A549 (cell line): Measurements from ENCODE around the gene TMEM101. TPM values are rescaled to one million over a fixed set of nuclear protein-coding genes. Genes with fewer than 3 reads are reported as not detected.
"Not testable (repeated sequence)": the region's sequence is repeated elsewhere in the genome, so short reads cannot be mapped to it uniquely, and the experiment has no call there.

ENCODE experiments used
- ATAC-seq, 2 experiments: fragments of 200-7000 bp in 1 of 2; fragments of >200 bp in 1 of 2; cut with Nextera tagmentation in 1 of 2; cut with Tn5 transposase in 1 of 2; 3 replicates each; pipeline versions ENCODE4 v1.8.0 to v1.9.1; 2018 to 2020; ENCODE audit warnings: mild to moderate bottlenecking in 1 of 2, moderate library complexity in 1 of 2
- CTCF ChIA-PET: fragments of 300-600 bp; sonication (Branson Sonifier 250); formaldehyde crosslinking; extraction: SDS; loops from one replicate; lab custom pipeline; 2021; ENCODE audit warnings: antibody characterized with exemption, inconsistent platforms; lab: Yijun Ruan, JAX
- POLR2A ChIA-PET: fragments of 350-600 bp; formaldehyde crosslinking; extraction: SDS; loops from one replicate; lab custom pipeline; 2021; ENCODE audit warnings: antibody characterized with exemption, inconsistent platforms; lab: Yijun Ruan, JAX
- DNase-seq, 2 experiments: peaks; one replicate each; pipeline versions ENCODE4 v3.0.0 to v3.0.0-alpha.2; 2011 to 2016; ENCODE audit warnings: low read depth in 1 of 2, low spot score in 1 of 2
- FAIRE-seq: peaks from 2 replicates; lab custom pipeline; 2011; peaks lifted over from hg19 to GRCh38; lab: Jason Lieb, UNC
- H3K27ac ChIP-seq, 2 experiments: fragments of >200 bp; sonication (Bioruptor Twin); formaldehyde crosslinking; 3 replicates each; pipeline ENCODE4 v1.5.1; 2016 to 2017
- H3K4me1 ChIP-seq: fragments of >200 bp; sonication (Bioruptor Twin); formaldehyde crosslinking; 3 replicates; pipeline ENCODE4 v1.6.1; 2016
- H3K4me2 ChIP-seq: fragments of >200 bp; sonication (Bioruptor Twin); formaldehyde crosslinking; 3 replicates; pipeline ENCODE4 v1.6.1; 2016
- H3K4me3 ChIP-seq: fragments of >200 bp; sonication (Bioruptor Twin); formaldehyde crosslinking; 3 replicates; pipeline ENCODE4 v1.5.1; 2016
- H3K9me3 ChIP-seq: fragments of >200 bp; sonication (Bioruptor Twin); formaldehyde crosslinking; 3 replicates; pipeline ENCODE4 v1.6.1; 2016
- BHLHE40 ChIP-seq: IDR thresholded peaks from 2 replicates; pipeline ENCODE4 v1.6.1; 2012; ENCODE audit warnings: low read depth, low read length, inconsistent platforms
- CBX2 ChIP-seq: fragments of 200-600 bp; sonication (generic); IDR thresholded peaks from 2 replicates; pipeline ENCODE4 v1.6.1; 2016; ENCODE audit warnings: low read depth, mild to moderate bottlenecking, borderline replicate concordance
- CHD2 ChIP-seq: fragments of 150-350 bp; IDR thresholded peaks from 2 replicates; pipeline ENCODE4 v1.6.1; 2014; ENCODE audit warnings: low read length; ENCODE audit not compliant: partially characterized antibody
- ESRRA ChIP-seq: fragments of 150-350 bp; IDR thresholded peaks from 2 replicates; pipeline ENCODE4 v1.6.1; 2014; ENCODE audit warnings: mild to moderate bottlenecking, low read length, borderline replicate concordance
- FOSL2 ChIP-seq, 2 experiments: fragments of 450-650 bp in 1 of 2; fragments of >200 bp in 1 of 2; sonication (Bioruptor Twin) in 1 of 2; formaldehyde crosslinking; IDR thresholded peaks; 2 replicates each; pipeline versions ENCODE4 v1.5.0 to v1.6.1; 2016 to 2020; ENCODE audit warnings: mild to moderate bottlenecking in 1 of 2, moderate library complexity in 1 of 2
- HOXB13 ChIP-seq: fragments of 250-450 bp; sonication (Bioruptor Pico); IDR thresholded peaks from 2 replicates; pipeline ENCODE4 v1.5.0; 2020; ENCODE audit warnings: low read depth, mild to moderate bottlenecking, moderate library complexity
- MYC ChIP-seq: IDR thresholded peaks from 2 replicates; pipeline ENCODE4 v1.6.1; 2012; ENCODE audit warnings: mild to moderate bottlenecking, inconsistent platforms, low read length, improper control_type of control experiment, borderline replicate concordance
- NPAS2 ChIP-seq: fragments of 250-450 bp; sonication (Bioruptor Pico); IDR thresholded peaks from 2 replicates; pipeline ENCODE4 v1.8.0; 2022; ENCODE audit warnings: mild to moderate bottlenecking, moderate library complexity, borderline replicate concordance
- NR3C1 ChIP-seq: fragments of >200 bp; sonication (Bioruptor Twin); formaldehyde crosslinking; IDR thresholded peaks from 3 replicates; pipeline ENCODE4 v1.6.1; 2017
- PHF8 ChIP-seq: fragments of 200-600 bp; sonication (generic); IDR thresholded peaks from 2 replicates; pipeline ENCODE4 v1.6.1; 2016; ENCODE audit warnings: low read depth, mild to moderate bottlenecking, antibody characterized with exemption, moderate library complexity, borderline replicate concordance
- POLR2A ChIP-seq: IDR thresholded peaks from 2 replicates; pipeline ENCODE4 v1.6.1; 2012; ENCODE audit warnings: mild to moderate bottlenecking, low read length
- RARB ChIP-seq: fragments of 250-450 bp; sonication (Bioruptor Pico); IDR thresholded peaks from 2 replicates; pipeline ENCODE4 v1.8.0; 2021; ENCODE audit warnings: mild to moderate bottlenecking, moderate library complexity
- RCOR1 ChIP-seq: fragments of 150-350 bp; IDR thresholded peaks from 2 replicates; pipeline ENCODE4 v1.6.1; 2014; ENCODE audit warnings: antibody characterized with exemption, low read length, low read depth
- RNF2 ChIP-seq: fragments of 200-600 bp; sonication (generic); IDR thresholded peaks from 2 replicates; pipeline ENCODE4 v1.6.1; 2016; ENCODE audit warnings: low read depth, mild to moderate bottlenecking, antibody characterized with exemption, moderate library complexity, borderline replicate concordance
- WGBS: methylation state at CpG from one replicate; pipeline ENCODE4 v1.1.6; 2017; ENCODE audit errors: missing lambda C conversion rate; 5-methylcytosine and 5-hydroxymethylcytosine counted together
- polyA plus RNA-seq, 4 experiments: library from polyadenylated mRNA; depleted of rRNA in 3 of 4; stranded (reverse); fragments of >200 nt; fragmentation: RNase III in 1 of 4; extraction: RNeasy Plus Mini Kit Qiagen cat#74134 plus additional on column Dnase treatment in 1 of 4; gene quantifications; 2 replicates in 3 of 4; 3 replicates in 1 of 4; pipeline ENCODE4 v1.2.3, GENCODE V29; 2011 to 2017
- TF ChIP-seq, protein P1 (sequence below): IDR thresholded peaks from 2 replicates; pipeline ENCODE4 v1.6.1; 2012
- TF ChIP-seq, protein P2 (sequence below): fragments of >200 bp; sonication (Bioruptor Twin); formaldehyde crosslinking; IDR thresholded peaks from 2 replicates; pipeline ENCODE4 v1.6.1; 2016
- TF ChIP-seq, protein P3 (sequence below): fragments of >200 bp; sonication (Bioruptor Twin); formaldehyde crosslinking; IDR thresholded peaks from 3 replicates; pipeline ENCODE4 v1.5.1; 2016
- TF ChIP-seq, protein P4 (sequence below): fragments of 250-450 bp; sonication (Bioruptor Pico); IDR thresholded peaks from 2 replicates; pipeline ENCODE4 v1.5.0; 2021; ENCODE audit warnings: mild to moderate bottlenecking, moderate library complexity, borderline replicate concordance

Gene TMEM101
- polyA plus RNA-seq, 2 of the 4 experiments (the other 2 are of a cell fraction), result 32.2 to 38.2 TPM

DNA sequence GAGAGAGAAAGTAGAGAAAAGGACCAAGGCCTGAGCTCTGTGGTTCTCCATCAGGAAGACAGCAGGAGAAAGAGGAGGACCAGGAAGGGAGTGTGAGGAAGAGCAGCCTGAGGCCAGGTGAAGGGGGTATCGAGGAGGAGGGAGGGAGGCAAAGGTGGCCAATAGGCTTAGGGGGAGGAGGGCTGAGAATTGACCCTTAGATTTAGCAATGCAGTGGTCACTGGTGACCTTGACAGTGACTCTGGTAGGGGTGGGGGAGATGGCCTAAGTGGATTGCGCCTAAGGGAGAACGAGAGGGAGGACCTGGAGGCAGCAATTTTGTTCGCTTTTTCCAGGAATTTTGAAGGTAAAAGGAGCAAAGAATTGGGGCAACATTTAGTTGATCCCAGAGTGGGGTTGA, 15.7 kb downstream of the TMEM101 start:
- 74% methylated on average over 4 of the region's 4 CpGs for WGBS
- Histone ChIP-seq H3K4me2 (no peak overlapping the region), H3K4me1 (peaks cover 10% of the 10 kb centered on the region; the same call in 1 of the 3 replicates)
- TF ChIP-seq, protein P1, sequence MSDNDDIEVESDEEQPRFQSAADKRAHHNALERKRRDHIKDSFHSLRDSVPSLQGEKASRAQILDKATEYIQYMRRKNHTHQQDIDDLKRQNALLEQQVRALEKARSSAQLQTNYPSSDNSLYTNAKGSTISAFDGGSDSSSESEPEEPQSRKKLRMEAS, result no peak
- TF ChIP-seq RNF2, result no peak
- TF ChIP-seq RARB (CRISPR knock-in tag), result no peak
- TF ChIP-seq, protein P2, sequence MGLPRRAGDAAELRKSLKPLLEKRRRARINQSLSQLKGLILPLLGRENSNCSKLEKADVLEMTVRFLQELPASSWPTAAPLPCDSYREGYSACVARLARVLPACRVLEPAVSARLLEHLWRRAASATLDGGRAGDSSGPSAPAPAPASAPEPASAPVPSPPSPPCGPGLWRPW, result no peak
- TF ChIP-seq NPAS2, result no peak
- TF ChIP-seq, protein P3, sequence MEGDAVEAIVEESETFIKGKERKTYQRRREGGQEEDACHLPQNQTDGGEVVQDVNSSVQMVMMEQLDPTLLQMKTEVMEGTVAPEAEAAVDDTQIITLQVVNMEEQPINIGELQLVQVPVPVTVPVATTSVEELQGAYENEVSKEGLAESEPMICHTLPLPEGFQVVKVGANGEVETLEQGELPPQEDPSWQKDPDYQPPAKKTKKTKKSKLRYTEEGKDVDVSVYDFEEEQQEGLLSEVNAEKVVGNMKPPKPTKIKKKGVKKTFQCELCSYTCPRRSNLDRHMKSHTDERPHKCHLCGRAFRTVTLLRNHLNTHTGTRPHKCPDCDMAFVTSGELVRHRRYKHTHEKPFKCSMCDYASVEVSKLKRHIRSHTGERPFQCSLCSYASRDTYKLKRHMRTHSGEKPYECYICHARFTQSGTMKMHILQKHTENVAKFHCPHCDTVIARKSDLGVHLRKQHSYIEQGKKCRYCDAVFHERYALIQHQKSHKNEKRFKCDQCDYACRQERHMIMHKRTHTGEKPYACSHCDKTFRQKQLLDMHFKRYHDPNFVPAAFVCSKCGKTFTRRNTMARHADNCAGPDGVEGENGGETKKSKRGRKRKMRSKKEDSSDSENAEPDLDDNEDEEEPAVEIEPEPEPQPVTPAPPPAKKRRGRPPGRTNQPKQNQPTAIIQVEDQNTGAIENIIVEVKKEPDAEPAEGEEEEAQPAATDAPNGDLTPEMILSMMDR, result no peak
- no peak for TF ChIP-seq BHLHE40
- TF ChIP-seq MYC, result no peak
- TF ChIP-seq, all 56 proteins: peak for 0
- no peak for DNase-seq
- ChIA-PET CTCF (interaction anchor here (0.9 to 24.9 kb wide), 8 partner anchors 9 to 157 kb away, joined by 3 to 657 read pairs (median 8); partner anchors contain the start of genes PPY and PYY), POLR2A (interaction anchor here (0.7 kb wide), 1 partner anchor 58 kb away, joined by 5 read pairs; no protein-coding TSS in a partner anchor)
- H3K4me3 ChIP-seq, result no peak overlapping the region
- H3K27ac ChIP-seq, result no peak overlapping the region
- H3K9me3 ChIP-seq, result no peaks in the 10 kb centered on the region
- FAIRE-seq, result no peak
- ATAC-seq, result no peak

DNA sequence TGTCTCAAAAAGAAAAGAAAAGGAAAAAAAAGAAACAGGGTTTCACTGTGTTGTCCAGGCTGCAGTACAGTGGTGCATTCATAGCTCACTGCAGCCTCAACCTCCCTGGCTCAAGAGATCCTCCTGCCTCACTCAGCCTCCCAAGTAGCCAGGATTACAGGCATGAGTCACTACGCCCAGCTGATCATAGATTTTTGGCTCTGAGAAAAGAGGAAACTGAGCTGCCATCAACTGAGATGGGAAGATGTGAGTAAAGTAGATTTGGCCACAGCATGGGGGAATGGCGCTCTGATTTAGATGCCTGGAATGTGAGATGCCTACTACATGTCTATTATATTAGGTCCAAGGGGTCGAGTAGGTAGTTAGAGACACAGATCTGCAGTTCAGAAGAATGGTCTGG, 16.2 kb downstream of the TMEM101 start:
- no peak for TF ChIP-seq RCOR1
- TF ChIP-seq HOXB13 (CRISPR knock-in tag), result no peak
- TF ChIP-seq POLR2A, result no peak
- no peak for TF ChIP-seq PHF8
- TF ChIP-seq ESRRA, result no peak
- TF ChIP-seq, protein P4, sequence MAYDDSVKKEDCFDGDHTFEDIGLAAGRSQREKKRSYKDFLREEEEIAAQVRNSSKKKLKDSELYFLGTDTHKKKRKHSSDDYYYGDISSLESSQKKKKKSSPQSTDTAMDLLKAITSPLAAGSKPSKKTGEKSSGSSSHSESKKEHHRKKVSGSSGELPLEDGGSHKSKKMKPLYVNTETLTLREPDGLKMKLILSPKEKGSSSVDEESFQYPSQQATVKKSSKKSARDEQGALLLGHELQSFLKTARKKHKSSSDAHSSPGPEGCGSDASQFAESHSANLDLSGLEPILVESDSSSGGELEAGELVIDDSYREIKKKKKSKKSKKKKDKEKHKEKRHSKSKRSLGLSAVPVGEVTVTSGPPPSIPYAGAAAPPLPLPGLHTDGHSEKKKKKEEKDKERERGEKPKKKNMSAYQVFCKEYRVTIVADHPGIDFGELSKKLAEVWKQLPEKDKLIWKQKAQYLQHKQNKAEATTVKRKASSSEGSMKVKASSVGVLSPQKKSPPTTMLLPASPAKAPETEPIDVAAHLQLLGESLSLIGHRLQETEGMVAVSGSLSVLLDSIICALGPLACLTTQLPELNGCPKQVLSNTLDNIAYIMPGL (CRISPR knock-in tag), result no peak
- no peak for TF ChIP-seq CBX2
- TF ChIP-seq CHD2, result no peak
- no peak for TF ChIP-seq FOSL2 (IDR thresholded peaks at IDR 0.05)
- TF ChIP-seq FOSL2 (CRISPR knock-in tag; IDR thresholded peaks at IDR 0.05), result no peak
- no peak for TF ChIP-seq NR3C1
- no peak for DNase-seq
- H3K4me2 ChIP-seq, result no peak overlapping the region
- 80% methylated on average over 3 of the region's 3 CpGs for WGBS
- ChIA-PET CTCF (interaction anchor here (0.9 to 24.9 kb wide), 10 partner anchors 9 to 157 kb away, joined by 3 to 657 read pairs (median 4); partner anchors contain the start of genes PPY and PYY), POLR2A (no interaction called here)
- no peak overlapping the region for H3K27ac ChIP-seq
- ATAC-seq, result no peak
- no peaks in the 10 kb centered on the region for H3K9me3 ChIP-seq
- peaks cover 10% of the 10 kb centered on the region; the same call in 1 of the 3 replicates for H3K4me1 ChIP-seq
- H3K4me3 ChIP-seq, result no peak overlapping the region
- peak; percentile 23 for FAIRE-seq

DNA sequence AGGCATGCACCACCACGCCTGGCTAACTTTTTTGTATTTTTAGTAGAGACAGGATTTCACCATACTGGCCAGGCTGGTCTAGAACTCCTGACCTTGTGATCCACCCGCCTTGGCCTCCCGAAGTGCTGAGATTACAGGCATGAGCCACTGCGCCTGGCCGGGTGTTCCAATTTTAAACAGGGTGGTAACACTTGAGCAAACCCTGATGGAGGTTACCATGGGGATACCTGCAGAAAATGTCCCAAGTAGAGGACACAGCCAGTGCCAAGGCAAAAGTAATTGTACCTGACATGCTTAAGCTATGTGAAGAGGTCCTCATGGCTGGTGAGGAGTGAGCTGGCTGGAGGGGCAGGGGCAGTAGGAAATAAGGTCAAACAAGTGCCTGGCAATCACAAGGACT, 17.6 kb downstream of the TMEM101 start:
- ATAC-seq, POLR2A ChIA-PET, FAIRE-seq, H3K4me2 ChIP-seq, H3K4me3 ChIP-seq, H3K27ac ChIP-seq, DNase-seq, H3K9me3 ChIP-seq, H3K4me1 ChIP-seq: not testable (repeated sequence)
- 67% methylated on average over 5 of the region's 5 CpGs for WGBS
- CTCF ChIA-PET, result interaction anchor here (0.7 to 24.9 kb wide), 14 partner anchors 9 to 231 kb away, joined by 3 to 657 read pairs (median 14); partner anchors contain the start of genes CD300LG, NAGS, PPY and PYY
